ENCODE measurements around the gene RAB30.
"Not testable (repeated sequence)": the region's sequence is repeated elsewhere in the genome, so short reads cannot be mapped to it uniquely, and the experiment has no call there.

The RAB30 gene

DNA sequence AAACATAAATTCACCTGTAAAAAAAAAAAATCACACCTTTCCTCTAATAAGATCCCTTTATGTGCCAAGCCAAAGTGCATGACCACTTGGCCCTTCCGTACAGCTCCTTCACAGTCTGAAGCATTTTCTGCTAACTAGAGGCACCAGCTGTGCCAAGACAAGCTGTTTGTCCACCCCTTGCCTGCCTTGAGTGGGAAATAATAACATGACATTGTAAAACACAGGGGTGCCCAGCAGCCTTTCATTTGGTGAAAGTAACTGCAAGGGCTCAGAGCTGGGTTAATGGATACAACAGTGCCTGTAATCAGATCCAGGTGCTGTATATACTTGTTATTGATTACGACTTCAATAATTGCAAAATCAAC lies 110.9 kb downstream of the RAB30 start:
- Histone ChIP-seq H3K9ac (no peak overlapping the region), H3K4me3 (IDR thresholded peaks at IDR 0.05; ENCODE audit: insufficient read depth, low read depth, low read length) (no peak overlapping the region), H3K79me2 (ENCODE audit: insufficient read depth, low read depth) (no peaks in the 10 kb centered on the region), H2AFZ (ENCODE audit: low read depth) (no peak overlapping the region), H4K20me1 (ENCODE audit: insufficient read depth) (no peaks in the 10 kb centered on the region), H3K36me3 (ENCODE audit: insufficient read depth) (no peaks in the 10 kb centered on the region), H3K4me1 (ENCODE audit: low read depth, poor library complexity, severe bottlenecking) (peaks cover 69% of the 10 kb centered on the region), H3K27me3 (ENCODE audit: insufficient read depth, low read depth) (no peaks in the 10 kb centered on the region), H3K4me2 (peak overlapping the region; percentile 88), H3K27ac (peak overlapping the region; percentile 32; the same call in 1 of the 2 replicates)
- TF ChIP-seq, protein P1, sequence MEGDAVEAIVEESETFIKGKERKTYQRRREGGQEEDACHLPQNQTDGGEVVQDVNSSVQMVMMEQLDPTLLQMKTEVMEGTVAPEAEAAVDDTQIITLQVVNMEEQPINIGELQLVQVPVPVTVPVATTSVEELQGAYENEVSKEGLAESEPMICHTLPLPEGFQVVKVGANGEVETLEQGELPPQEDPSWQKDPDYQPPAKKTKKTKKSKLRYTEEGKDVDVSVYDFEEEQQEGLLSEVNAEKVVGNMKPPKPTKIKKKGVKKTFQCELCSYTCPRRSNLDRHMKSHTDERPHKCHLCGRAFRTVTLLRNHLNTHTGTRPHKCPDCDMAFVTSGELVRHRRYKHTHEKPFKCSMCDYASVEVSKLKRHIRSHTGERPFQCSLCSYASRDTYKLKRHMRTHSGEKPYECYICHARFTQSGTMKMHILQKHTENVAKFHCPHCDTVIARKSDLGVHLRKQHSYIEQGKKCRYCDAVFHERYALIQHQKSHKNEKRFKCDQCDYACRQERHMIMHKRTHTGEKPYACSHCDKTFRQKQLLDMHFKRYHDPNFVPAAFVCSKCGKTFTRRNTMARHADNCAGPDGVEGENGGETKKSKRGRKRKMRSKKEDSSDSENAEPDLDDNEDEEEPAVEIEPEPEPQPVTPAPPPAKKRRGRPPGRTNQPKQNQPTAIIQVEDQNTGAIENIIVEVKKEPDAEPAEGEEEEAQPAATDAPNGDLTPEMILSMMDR (conservative IDR thresholded peaks at IDR 0.05; ENCODE audit: low read depth, low read length) = no peak

DNA sequence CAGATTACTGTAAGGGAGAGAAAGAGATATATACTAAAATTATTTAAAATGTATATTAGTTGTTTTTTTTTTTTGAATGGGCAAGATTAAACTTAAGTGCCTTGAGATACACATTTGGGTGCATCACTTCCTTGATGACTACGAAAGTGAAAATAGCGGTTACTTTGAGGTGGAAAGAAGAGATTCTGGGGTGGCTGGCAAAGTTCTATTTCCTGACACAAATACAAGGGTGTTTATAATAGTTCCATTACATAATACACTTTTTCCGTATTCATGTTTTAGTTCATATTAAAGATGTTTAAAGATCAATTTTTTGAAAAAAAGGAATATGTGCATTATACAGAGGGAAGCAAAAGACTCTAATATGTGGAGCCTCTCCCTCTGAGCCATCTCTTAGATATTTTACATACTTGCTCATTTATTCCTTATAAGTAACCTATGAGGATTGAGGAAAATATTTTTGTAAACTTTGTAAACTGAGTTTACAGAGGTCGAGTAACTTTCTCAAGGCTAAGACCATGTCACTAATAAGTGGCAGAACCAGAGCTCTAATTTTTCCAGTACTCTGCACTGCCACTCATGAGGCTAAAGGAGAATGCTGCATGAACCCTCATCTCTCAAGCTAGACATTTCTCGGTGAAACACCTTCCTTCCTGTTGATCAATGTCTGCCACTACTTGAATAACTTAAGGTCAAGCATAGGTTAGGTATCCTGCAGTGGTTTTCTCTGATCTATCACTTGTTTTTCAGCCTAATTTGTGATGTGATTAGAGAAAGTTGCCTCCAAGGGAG lies 111.5 kb downstream of the RAB30 start:
- peak overlapping the region; percentile 88 for H3K4me2 ChIP-seq
- no peaks in the 10 kb centered on the region for H3K27me3 ChIP-seq (ENCODE audit: insufficient read depth, low read depth)
- no peak overlapping the region for H2AFZ ChIP-seq (ENCODE audit: low read depth)
- no peaks in the 10 kb centered on the region for H3K36me3 ChIP-seq (ENCODE audit: insufficient read depth)
- no peaks in the 10 kb centered on the region for H3K79me2 ChIP-seq (ENCODE audit: insufficient read depth, low read depth)
- H3K4me1 ChIP-seq (ENCODE audit: low read depth, poor library complexity, severe bottlenecking) = peaks cover 75% of the 10 kb centered on the region
- peak overlapping the region; percentile 32 for H3K27ac ChIP-seq
- H3K4me3 ChIP-seq (IDR thresholded peaks at IDR 0.05; ENCODE audit: insufficient read depth, low read depth, low read length) = no peak overlapping the region
- no peak overlapping the region for H3K9ac ChIP-seq
- no peaks in the 10 kb centered on the region for H4K20me1 ChIP-seq (ENCODE audit: insufficient read depth)
- TF ChIP-seq, protein P1 (conservative IDR thresholded peaks at IDR 0.05; ENCODE audit: low read depth, low read length) = no peak

DNA sequence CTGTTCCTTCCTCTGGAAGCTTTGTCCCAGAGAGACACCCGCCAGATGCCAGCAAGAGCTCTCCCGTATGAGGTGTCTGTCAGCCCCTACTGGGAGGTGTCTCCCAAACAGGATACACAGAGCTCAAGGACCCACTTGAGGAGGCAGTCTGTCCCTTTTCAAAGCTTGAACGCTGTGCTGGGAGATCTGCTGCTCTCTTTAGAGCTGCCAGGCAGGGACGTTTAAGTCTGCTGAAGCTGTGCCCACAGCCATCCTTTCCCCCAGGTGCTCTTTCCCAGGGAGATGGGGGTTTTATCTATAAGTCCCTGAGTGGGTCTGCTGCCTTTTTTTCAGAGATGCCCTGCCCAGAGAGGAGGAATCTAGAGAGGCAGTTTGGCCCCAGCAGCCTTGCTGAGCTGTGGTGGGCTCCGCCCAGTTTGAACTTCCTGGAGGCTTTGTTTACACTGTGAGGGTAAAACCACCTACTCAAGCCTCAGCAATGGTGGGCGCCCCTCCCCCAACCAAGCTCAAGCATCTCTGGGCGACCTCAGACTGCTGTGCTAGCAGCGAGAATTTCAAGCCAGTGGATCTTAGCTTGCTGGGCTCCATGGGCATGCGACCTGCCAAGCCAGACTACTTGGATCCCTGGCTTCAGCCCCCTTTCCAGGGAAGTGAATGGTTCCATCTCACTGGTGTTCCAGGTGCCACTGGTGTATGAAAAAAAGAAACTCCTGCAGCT lies 115.8 kb downstream of the RAB30 start:
- Histone ChIP-seq H3K4me2 (peak overlapping the region; percentile 84), H3K27ac (peak overlapping the region; percentile 39), H3K9ac (peak overlapping the region; percentile 9; the same call in 1 of the 2 replicates), H3K4me1 (ENCODE audit: low read depth, poor library complexity, severe bottlenecking) (peaks cover 61% of the 10 kb centered on the region), H2AFZ (ENCODE audit: low read depth) (peak overlapping the region; percentile 79)
- not testable (repeated sequence) for H4K20me1 ChIP-seq (ENCODE audit: insufficient read depth); H3K4me3 ChIP-seq (IDR thresholded peaks at IDR 0.05; ENCODE audit: insufficient read depth, low read depth, low read length); H3K36me3 ChIP-seq (ENCODE audit: insufficient read depth); H3K79me2 ChIP-seq (ENCODE audit: insufficient read depth, low read depth); H3K27me3 ChIP-seq (ENCODE audit: insufficient read depth, low read depth)

DNA sequence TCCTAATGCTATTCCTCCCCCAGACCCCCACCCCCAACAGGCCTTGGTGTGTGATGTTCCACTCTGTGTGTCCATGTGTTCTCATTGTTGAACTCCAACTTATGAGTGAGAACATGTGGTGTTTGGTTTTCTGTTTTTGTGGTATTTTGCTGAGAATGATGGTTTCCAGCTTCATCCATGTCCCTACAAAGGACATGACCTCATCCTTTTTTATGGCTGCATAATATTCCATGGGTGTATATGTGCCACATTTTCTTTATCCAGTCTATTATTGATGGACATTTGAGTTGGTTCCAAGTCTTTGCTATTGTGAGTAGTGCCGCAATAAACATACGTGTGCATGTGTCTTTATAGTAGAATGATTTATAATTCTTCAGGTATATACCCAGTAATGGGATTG lies 121.2 kb downstream of the RAB30 start:
- peaks cover 15% of the 10 kb centered on the region for H3K4me1 ChIP-seq (ENCODE audit: low read depth, poor library complexity, severe bottlenecking)
- H3K9ac ChIP-seq; H3K27me3 ChIP-seq (ENCODE audit: insufficient read depth, low read depth); H3K4me3 ChIP-seq (IDR thresholded peaks at IDR 0.05; ENCODE audit: insufficient read depth, low read depth, low read length); H3K27ac ChIP-seq; H3K79me2 ChIP-seq (ENCODE audit: insufficient read depth, low read depth); H3K4me2 ChIP-seq; H3K36me3 ChIP-seq (ENCODE audit: insufficient read depth); H4K20me1 ChIP-seq (ENCODE audit: insufficient read depth); H2AFZ ChIP-seq (ENCODE audit: low read depth): not testable (repeated sequence)

DNA sequence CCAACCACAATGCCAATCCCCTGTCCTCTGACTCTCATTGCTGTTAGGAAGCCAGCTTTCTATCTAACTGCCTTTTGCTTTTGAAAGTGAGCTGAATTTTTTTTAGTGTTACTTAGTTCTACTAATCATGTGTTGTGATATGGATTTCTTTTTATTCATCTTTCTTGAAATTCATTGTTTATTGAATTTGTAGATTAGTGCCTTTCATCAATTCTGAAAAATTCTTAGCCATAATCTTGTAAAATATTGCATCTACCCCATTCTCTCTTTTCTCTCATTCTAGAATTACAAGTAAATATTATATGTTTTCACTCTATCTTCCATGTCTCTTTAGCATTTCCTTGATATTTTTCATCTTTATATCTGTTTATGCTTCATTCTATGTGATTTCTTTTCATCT lies 122.3 kb downstream of the RAB30 start:
- Histone ChIP-seq H2AFZ (ENCODE audit: low read depth) (no peak overlapping the region), H3K27me3 (ENCODE audit: insufficient read depth, low read depth) (no peaks in the 10 kb centered on the region), H3K27ac (no peak overlapping the region), H3K36me3 (ENCODE audit: insufficient read depth) (no peaks in the 10 kb centered on the region), H3K4me2 (no peak overlapping the region), H3K4me3 (IDR thresholded peaks at IDR 0.05; ENCODE audit: insufficient read depth, low read depth, low read length) (no peak overlapping the region), H3K79me2 (ENCODE audit: insufficient read depth, low read depth) (no peaks in the 10 kb centered on the region), H3K9ac (no peak overlapping the region), H3K4me1 (ENCODE audit: low read depth, poor library complexity, severe bottlenecking) (peaks cover 7% of the 10 kb centered on the region), H4K20me1 (ENCODE audit: insufficient read depth) (no peaks in the 10 kb centered on the region)
- TF ChIP-seq, protein P1 (conservative IDR thresholded peaks at IDR 0.05; ENCODE audit: low read depth, low read length) = no peak

All from KMS-11 (cell line).